C4-2B (cell line): Measurements from ENCODE around the gene PMPCA.

Experiments
- CTCF ChIP-seq: fragments of 450-650 bp; conservative IDR thresholded peaks from 2 replicates; pipeline ENCODE4 v1.5.1; 2017; ENCODE audit warnings: mild to moderate bottlenecking
- ZFX ChIP-seq: fragments of 450-650 bp; IDR thresholded peaks from 2 replicates; pipeline ENCODE4 v1.6.1; 2017

DNA sequence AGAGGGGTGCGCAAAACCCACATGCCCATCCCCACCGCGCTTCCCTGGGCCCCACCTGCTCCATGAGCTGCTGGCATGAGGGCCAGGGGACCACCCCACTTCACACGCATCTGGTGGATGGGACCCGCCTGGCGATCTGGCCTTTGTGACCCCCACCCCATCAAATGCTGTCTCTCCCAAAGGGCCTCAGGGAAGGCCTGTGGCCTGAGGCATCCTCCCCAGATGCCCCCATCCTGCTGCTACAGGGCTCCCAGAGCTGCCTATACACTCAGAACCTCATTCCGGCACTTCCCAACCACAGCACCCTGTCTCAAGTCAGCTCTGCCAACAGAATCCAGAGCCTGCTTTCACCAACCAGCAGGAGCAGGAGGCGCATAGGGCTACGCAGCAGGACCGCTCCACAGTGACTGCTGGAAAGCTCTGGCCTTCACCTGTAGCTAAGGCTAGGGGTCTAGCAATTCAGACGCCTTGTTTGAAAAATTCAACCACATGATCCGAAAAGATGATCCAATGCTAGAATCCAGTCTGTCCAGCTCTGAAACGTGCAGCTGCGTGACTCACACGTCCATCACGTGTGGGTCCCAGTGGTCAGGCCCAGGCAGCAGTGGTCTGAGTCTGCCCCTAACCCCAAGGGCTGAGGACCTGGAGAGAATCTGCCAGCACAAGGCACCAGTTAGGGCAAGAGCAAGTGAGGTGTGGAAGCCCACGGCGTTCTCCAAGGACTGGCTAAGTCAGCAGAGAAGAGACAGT lies 9.1 kb upstream of the PMPCA start:
- no peak for TF ChIP-seq CTCF
- TF ChIP-seq ZFX: no peak
